Measurements from ENCODE around the gene ABCC3. TPM values are rescaled to one million over a fixed set of nuclear protein-coding genes. Genes with fewer than 3 reads are reported as not detected.

ABCC3 gene
- total and polyA plus RNA-seq, 2 of the 8 experiments (the other 6 are each of a cell fraction or from before 2014, with no cell fraction given): 0.35 to 0.37 TPM

DNA sequence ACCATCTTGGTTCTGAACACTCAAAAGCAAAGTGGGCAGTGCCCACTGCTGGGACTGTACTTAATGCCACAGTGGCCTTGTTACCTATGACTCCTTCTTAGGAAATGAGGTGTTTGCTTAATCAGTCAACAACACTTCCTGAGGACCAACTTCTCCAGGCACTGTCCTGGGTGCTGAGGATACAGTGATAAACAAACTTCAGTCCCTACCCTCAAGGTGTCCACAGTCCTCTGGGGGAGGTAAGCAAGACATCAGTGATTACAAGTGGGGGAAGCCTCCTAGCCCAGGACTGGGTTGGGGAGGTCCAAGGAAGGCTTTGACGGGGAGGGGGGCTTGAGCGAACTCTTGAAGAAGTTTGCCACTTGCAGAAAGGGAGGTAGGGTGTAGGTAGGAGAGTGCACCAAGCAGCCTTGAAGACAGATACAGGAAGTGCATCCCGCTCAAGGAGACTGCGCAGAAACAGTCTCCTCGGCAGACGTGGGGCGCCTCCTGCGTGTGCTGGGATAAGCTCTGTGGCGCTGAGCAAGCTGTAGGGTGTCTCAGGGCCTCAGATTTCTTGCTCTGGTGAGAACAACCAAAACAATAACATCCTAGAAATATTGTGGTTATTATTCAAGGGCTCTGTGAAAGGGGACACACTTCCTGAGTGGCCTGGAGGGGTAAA, 2.6 kb upstream of the ABCC3 start:
- Histone ChIP-seq H3K56ac (replicated peaks; ENCODE audit: insufficient read length, low read depth, low read length) (no peak overlapping the region), H3K14ac (ENCODE audit: insufficient read length) (no peak overlapping the region), H4K91ac (replicated peaks; ENCODE audit: insufficient read length, low read length) (no peak overlapping the region), H3K27me3 (replicated peaks in 1 of 4; ENCODE audit: control insufficient read depth in 3 of 4, extremely low read depth in 1 of 4, insufficient read depth in 3 of 4, low read length in 3 of 4) (peaks cover 25 to 44% (median 39%) of the 10 kb centered on the region in 4 experiments), H3K79me2 (ENCODE audit: control insufficient read depth in 1 of 2, insufficient read depth in 2 of 2, low read length in 2 of 2) (no peaks in the 10 kb centered on the region), H2BK20ac (ENCODE audit: low read length) (no peak overlapping the region), H4K5ac (ENCODE audit: insufficient read length, low read depth, low read length) (no peak overlapping the region), H2AFZ (ENCODE audit: low read length) (no peak overlapping the region), H3K23me2 (ENCODE audit: low read depth, low read length) (peaks cover 4% of the 10 kb centered on the region; the same call in 1 of the 2 replicates), H2BK120ac (replicated peaks; ENCODE audit: low read depth, low read length) (no peak overlapping the region), H4K8ac (ENCODE audit: extremely low read depth, insufficient read depth, low read length) (no peak overlapping the region), H3K23ac (ENCODE audit: insufficient read length) (no peak overlapping the region), H3K27ac (ENCODE audit: low read depth, low read length) (no peak overlapping the region), H3K36me3 (ENCODE audit: control insufficient read depth in 2 of 4, insufficient read depth in 4 of 4, low read length in 3 of 4) (no peaks in the 10 kb centered on the region), H3K9ac (replicated peaks in 1 of 4; ENCODE audit: extremely low read depth in 1 of 4, low read depth in 3 of 4, low read length in 3 of 4) (no peak overlapping the region), H2BK12ac (ENCODE audit: low read depth, low read length) (no peak overlapping the region), H3K4me3 (ENCODE audit: extremely low read depth in 1 of 4, insufficient read depth in 2 of 4, low read depth in 3 of 4, low read length in 4 of 4) (no peak overlapping the region), H3K4me1 (replicated peaks in 1 of 4; ENCODE audit: control insufficient read depth in 3 of 4, insufficient read depth in 4 of 4, low read length in 3 of 4) (peaks cover 0 to 15% (median 9%) of the 10 kb centered on the region in 4 experiments; a peak in 6 of 7 replicates), H2BK15ac (ENCODE audit: low read length) (no peak overlapping the region), H2BK5ac (ENCODE audit: low read depth, low read length) (no peak overlapping the region), H3K9me3 (ENCODE audit: insufficient read depth in 2 of 2, low read depth in 1 of 2, low read length in 1 of 2) (no peaks in the 10 kb centered on the region), H4K20me1 (replicated peaks in 1 of 2; ENCODE audit: control insufficient read depth in 1 of 2, insufficient read depth in 2 of 2, low read length in 2 of 2) (no peaks in the 10 kb centered on the region), H3K18ac (ENCODE audit: extremely low read depth, low read length) (no peak overlapping the region), H3K4ac (replicated peaks; ENCODE audit: insufficient read length, low read depth, low read length) (no peak overlapping the region), H2AK5ac (ENCODE audit: low read depth, low read length) (no peak overlapping the region), H3K4me2 (ENCODE audit: insufficient read depth in 1 of 2, low read depth in 2 of 2, low read length in 2 of 2) (no peak overlapping the region), H3K79me1 (ENCODE audit: low read depth, low read length) (no peaks in the 10 kb centered on the region)
- CTCF ChIA-PET (ENCODE audit: partially characterized antibody): interaction anchor here (0.9 to 17.1 kb wide), 24 partner anchors 7 to 318 kb away, joined by 3 to 404 read pairs (median 18); partner anchors contain the start of gene SPATA20
- WGBS, 2 experiments (ENCODE audit: extremely low coverage in 1 of 2, insufficient coverage in 1 of 2, insufficient read length in 1 of 2, insufficient replicate concordance in 2 of 2, low coverage in 1 of 2, low lambda C conversion rate in 2 of 2, missing lambda C conversion rate in 1 of 2): 82% methylated on average over 9 of the region's 9 CpGs; no CpG with 5 or more reads in 1 of the 2 experiments
- DNase-seq (ENCODE audit: low read depth in 1 of 2, low spot score in 2 of 2) (no peak), FAIRE-seq (no peak)
- POLR2A ChIA-PET (ENCODE audit: partially characterized antibody): interaction anchor here (0.7 to 1.2 kb wide), 2 partner anchors 63 to 234 kb away, joined by 3 read pairs; partner anchors contain the start of gene TOB1
- TF ChIP-seq JUN (IDR thresholded peaks at IDR 0.05; ENCODE audit: low read depth, low read length) (no peak), HDAC2 (IDR thresholded peaks at IDR 0.05; ENCODE audit: borderline replicate concordance in 1 of 2, low read depth in 2 of 2, low read length in 2 of 2) (no peak), SP2 (IDR thresholded peaks at IDR 0.05; ENCODE audit: low read length) (no peak), BRCA1 (IDR thresholded peaks at IDR 0.05; ENCODE audit: low read depth, low read length) (no peak), RAD21 (IDR thresholded peaks at IDR 0.05 in 1 of 2, conservative IDR thresholded peaks at IDR 0.05 in 1 of 2; ENCODE audit: low read depth in 2 of 2, low read length in 2 of 2) (no peak), HDAC6 (IDR thresholded peaks at IDR 0.05; ENCODE audit: low read depth, low read length) (no peak), MAFK (IDR thresholded peaks at IDR 0.05; ENCODE audit: low read depth, low read length) (no peak), JUND (IDR thresholded peaks at IDR 0.05; ENCODE audit: low read length) (no peak)
- TF ChIP-seq, protein P1, sequence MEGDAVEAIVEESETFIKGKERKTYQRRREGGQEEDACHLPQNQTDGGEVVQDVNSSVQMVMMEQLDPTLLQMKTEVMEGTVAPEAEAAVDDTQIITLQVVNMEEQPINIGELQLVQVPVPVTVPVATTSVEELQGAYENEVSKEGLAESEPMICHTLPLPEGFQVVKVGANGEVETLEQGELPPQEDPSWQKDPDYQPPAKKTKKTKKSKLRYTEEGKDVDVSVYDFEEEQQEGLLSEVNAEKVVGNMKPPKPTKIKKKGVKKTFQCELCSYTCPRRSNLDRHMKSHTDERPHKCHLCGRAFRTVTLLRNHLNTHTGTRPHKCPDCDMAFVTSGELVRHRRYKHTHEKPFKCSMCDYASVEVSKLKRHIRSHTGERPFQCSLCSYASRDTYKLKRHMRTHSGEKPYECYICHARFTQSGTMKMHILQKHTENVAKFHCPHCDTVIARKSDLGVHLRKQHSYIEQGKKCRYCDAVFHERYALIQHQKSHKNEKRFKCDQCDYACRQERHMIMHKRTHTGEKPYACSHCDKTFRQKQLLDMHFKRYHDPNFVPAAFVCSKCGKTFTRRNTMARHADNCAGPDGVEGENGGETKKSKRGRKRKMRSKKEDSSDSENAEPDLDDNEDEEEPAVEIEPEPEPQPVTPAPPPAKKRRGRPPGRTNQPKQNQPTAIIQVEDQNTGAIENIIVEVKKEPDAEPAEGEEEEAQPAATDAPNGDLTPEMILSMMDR (IDR thresholded peaks at IDR 0.05; ENCODE audit: control extremely low read depth in 1 of 3, insufficient read depth in 1 of 3, low read depth in 1 of 3, low read length in 3 of 3): no peak

Measured in H1 (cell line).